ENCODE results near the gene PIP5K1B.

DNA sequence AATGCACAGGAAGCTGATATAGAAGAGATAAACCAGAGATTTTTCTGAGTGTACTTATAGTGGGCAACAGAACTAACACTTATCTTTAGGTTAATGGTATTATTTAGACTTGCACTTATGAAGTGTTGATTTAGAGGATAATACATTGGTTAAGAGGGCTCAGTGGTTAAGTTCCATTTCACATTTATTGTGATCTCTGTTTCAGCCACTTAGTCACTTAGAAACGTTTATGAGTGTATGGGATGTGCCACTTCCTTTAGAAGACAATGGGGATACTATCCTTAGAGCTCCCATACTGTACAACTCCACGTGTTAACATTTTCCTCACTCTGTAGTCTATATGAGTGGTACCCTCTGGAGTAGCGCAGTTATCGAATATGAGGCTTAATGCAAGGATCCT, 57.5 kb downstream of the PIP5K1B start:
- TF ChIP-seq, protein P1, sequence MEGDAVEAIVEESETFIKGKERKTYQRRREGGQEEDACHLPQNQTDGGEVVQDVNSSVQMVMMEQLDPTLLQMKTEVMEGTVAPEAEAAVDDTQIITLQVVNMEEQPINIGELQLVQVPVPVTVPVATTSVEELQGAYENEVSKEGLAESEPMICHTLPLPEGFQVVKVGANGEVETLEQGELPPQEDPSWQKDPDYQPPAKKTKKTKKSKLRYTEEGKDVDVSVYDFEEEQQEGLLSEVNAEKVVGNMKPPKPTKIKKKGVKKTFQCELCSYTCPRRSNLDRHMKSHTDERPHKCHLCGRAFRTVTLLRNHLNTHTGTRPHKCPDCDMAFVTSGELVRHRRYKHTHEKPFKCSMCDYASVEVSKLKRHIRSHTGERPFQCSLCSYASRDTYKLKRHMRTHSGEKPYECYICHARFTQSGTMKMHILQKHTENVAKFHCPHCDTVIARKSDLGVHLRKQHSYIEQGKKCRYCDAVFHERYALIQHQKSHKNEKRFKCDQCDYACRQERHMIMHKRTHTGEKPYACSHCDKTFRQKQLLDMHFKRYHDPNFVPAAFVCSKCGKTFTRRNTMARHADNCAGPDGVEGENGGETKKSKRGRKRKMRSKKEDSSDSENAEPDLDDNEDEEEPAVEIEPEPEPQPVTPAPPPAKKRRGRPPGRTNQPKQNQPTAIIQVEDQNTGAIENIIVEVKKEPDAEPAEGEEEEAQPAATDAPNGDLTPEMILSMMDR (IDR thresholded peaks at IDR 0.05; ENCODE audit: low read length) = no peak
- TF ChIP-seq EZH2phosphoT487 (IDR thresholded peaks at IDR 0.05; ENCODE audit: low read length) (no peak), EZH2 (optimal IDR thresholded peaks at IDR 0.05; ENCODE audit: low read depth, low read length) (no peak)

Measured in MM.1S (cell line).